Measurements from ENCODE around the gene PNLDC1. TPM values are rescaled to one million over a fixed set of nuclear protein-coding genes. Genes with fewer than 3 reads are reported as not detected.

Gene PNLDC1
- total and polyA plus RNA-seq, 9 of the 15 experiments (the other 6 are each of a cell fraction or from before 2014, with no cell fraction given): 0.12 TPM; not detected in 8

- Histone ChIP-seq H3K4me1 (replicated peaks in 1 of 2; ENCODE audit: control insufficient read depth in 2 of 2, insufficient read depth in 2 of 2, low read length in 2 of 2) (0 out of 5 replicates have a peak, but pooled peaks cover 0 to 4% of the 10 kb centered on the region in 2 experiments), H3K9me1 (ENCODE audit: control insufficient read depth, insufficient read depth, low read length) (no peaks in the 10 kb centered on the region), H3K9me3 (replicated peaks; ENCODE audit: control insufficient read depth, insufficient read depth, low read depth, low read length) (no peaks in the 10 kb centered on the region), H3K9ac (ENCODE audit: insufficient read depth in 1 of 2, low read depth in 2 of 2, low read length in 2 of 2) (no peak overlapping the region), H3K4me3 (no peak overlapping the region), H3K27ac (ENCODE audit: extremely low read depth, low read depth, low read length) (no peak overlapping the region), H3K27me3 (ENCODE audit: control insufficient read depth in 2 of 2, insufficient read depth in 2 of 2, low read length in 2 of 2) (no peaks in the 10 kb centered on the region), H3K36me3 (ENCODE audit: control insufficient read depth, insufficient read depth, low read length) (peaks cover 100% of the 10 kb centered on the region), H2AFZ (ENCODE audit: low read depth, low read length) (no peak overlapping the region), H3K4me2 (ENCODE audit: insufficient read depth, low read length) (no peak overlapping the region), H3K79me2 (ENCODE audit: control insufficient read depth, insufficient read depth, low read length) (peaks cover 24% of the 10 kb centered on the region), H4K20me1 (replicated peaks; ENCODE audit: control insufficient read depth, insufficient read depth, low read length) (peaks cover 11% of the 10 kb centered on the region)
- ChIA-PET POLR2A (interaction anchor here (1.3 to 4.1 kb wide), 3 partner anchors 11 to 17 kb away, joined by 4 to 20 read pairs (median 12); partner anchors contain the start of genes MRPL18 and TCP1), CTCF (ENCODE audit: low intra/inter-chr PET ratio) (no interaction called here)
- TF ChIP-seq BCOR (IDR thresholded peaks at IDR 0.05): no peak
- TF ChIP-seq TGIF2 (CRISPR knock-in tag; IDR thresholded peaks at IDR 0.05): no peak
- no peak for TF ChIP-seq HMG20B (CRISPR knock-in tag; IDR thresholded peaks at IDR 0.05)
- TF ChIP-seq ZNF431 (CRISPR knock-in tag; IDR thresholded peaks at IDR 0.05): no peak
- no peak for TF ChIP-seq ZNF785 (CRISPR knock-in tag; IDR thresholded peaks at IDR 0.05)
- TF ChIP-seq MCM7 (IDR thresholded peaks at IDR 0.05): no peak
- peak; percentile 45; the same call in 1 of the 2 replicates for TF ChIP-seq CEBPB (tag; IDR thresholded peaks at IDR 0.05)
- TF ChIP-seq ZNF639 (CRISPR knock-in tag; conservative IDR thresholded peaks at IDR 0.05 in 1 of 2, IDR thresholded peaks at IDR 0.05 in 1 of 2): no peak
- TF ChIP-seq ZNF668 (CRISPR knock-in tag; IDR thresholded peaks at IDR 0.05): no peak
- 0 out of 4 replicates have a peak, but pooled peaks of 1 of the 2 experiments have one; percentile 30 for TF ChIP-seq SIN3A (IDR thresholded peaks at IDR 0.05; ENCODE audit: borderline replicate concordance in 2 of 2, control insufficient read depth in 1 of 2, low read depth in 2 of 2, low read length in 2 of 2)
- TF ChIP-seq, protein P1, sequence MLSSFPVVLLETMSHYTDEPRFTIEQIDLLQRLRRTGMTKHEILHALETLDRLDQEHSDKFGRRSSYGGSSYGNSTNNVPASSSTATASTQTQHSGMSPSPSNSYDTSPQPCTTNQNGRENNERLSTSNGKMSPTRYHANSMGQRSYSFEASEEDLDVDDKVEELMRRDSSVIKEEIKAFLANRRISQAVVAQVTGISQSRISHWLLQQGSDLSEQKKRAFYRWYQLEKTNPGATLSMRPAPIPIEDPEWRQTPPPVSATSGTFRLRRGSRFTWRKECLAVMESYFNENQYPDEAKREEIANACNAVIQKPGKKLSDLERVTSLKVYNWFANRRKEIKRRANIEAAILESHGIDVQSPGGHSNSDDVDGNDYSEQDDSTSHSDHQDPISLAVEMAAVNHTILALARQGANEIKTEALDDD (IDR thresholded peaks at IDR 0.05): peak; percentile 58
- TF ChIP-seq ZNF830 (CRISPR knock-in tag; IDR thresholded peaks at IDR 0.05): no peak
- no peak; the same call in 1 of the 2 replicates for TF ChIP-seq POLR2AphosphoS2 (IDR thresholded peaks at IDR 0.05; ENCODE audit: low read length)
- BruUV-seq (replicated peaks): no TSS peak
- intact Hi-C loops (cut with micrococcal nuclease) (no loop called here), in situ Hi-C loops (cut with MboI) (no loop called here)
- ATAC-seq (peak; percentile 9), DNase-seq (ENCODE audit: extremely low read depth in 1 of 4, low spot score in 3 of 4) (no peak), FAIRE-seq (no peak)
- 100% methylated on average over 1 of the region's 1 CpG for WGBS (ENCODE audit: insufficient coverage, low coverage, missing lambda C conversion rate)
These were observed 21.9 kb upstream of the PNLDC1 start for GRCh38 chr6:159778131-159778530.
